Measurements from ENCODE around the gene USP25.
"Not testable (repeated sequence)": the region's sequence is repeated elsewhere in the genome, so short reads cannot be mapped to it uniquely, and the experiment has no call there.

- not testable (repeated sequence) for TF ChIP-seq EZH2phosphoT487 (IDR thresholded peaks at IDR 0.05; ENCODE audit: borderline replicate concordance); REST (IDR thresholded peaks at IDR 0.05; ENCODE audit: low read depth); EGR1 (IDR thresholded peaks at IDR 0.05; ENCODE audit: low read depth); CTCF (IDR thresholded peaks at IDR 0.05 in 2 of 3, conservative IDR thresholded peaks at IDR 0.05 in 1 of 3; ENCODE audit: borderline replicate concordance in 1 of 3, insufficient read depth in 1 of 3, low read depth in 2 of 3, low read length in 2 of 3)
Observed at GRCh38 chr21:15735931-15736330, 6.1 kb downstream of the USP25 start.
